H7 (cell line): ENCODE results near the gene ST3GAL3. TPM values are rescaled to one million over a fixed set of nuclear protein-coding genes. Genes with fewer than 3 reads are reported as not detected.

Experiments used
- DNase-seq: peaks from one replicate; pipeline ENCODE4 v3.0.0; 2012
- H3K27me3 ChIP-seq: 2 replicates; pipeline ENCODE4 v1.6.0; 2011; ENCODE audit warnings: mild to moderate bottlenecking, low read length; ENCODE audit not compliant: control insufficient read depth, insufficient read depth
- H3K36me3 ChIP-seq: replicated peaks from 2 replicates; pipeline ENCODE4 v1.5.1; 2011; ENCODE audit warnings: low read length; ENCODE audit not compliant: control insufficient read depth, insufficient read depth
- H3K4me3 ChIP-seq: 2 replicates; pipeline ENCODE4 v1.5.1; 2011; ENCODE audit warnings: low read depth, mild to moderate bottlenecking, control low read depth, low read length, moderate library complexity; ENCODE audit not compliant: insufficient read depth
- total RNA-seq: library from RNA; depleted of rRNA; stranded (reverse); fragments of >200 nt; shearing (Covaris generic); gene quantifications from 2 replicates; pipeline ENCODE4 v1.2.3, GENCODE V29; 2014

The ST3GAL3 gene
- total RNA-seq, 1 experiment from 2014 or later = 18.8 TPM

DNA sequence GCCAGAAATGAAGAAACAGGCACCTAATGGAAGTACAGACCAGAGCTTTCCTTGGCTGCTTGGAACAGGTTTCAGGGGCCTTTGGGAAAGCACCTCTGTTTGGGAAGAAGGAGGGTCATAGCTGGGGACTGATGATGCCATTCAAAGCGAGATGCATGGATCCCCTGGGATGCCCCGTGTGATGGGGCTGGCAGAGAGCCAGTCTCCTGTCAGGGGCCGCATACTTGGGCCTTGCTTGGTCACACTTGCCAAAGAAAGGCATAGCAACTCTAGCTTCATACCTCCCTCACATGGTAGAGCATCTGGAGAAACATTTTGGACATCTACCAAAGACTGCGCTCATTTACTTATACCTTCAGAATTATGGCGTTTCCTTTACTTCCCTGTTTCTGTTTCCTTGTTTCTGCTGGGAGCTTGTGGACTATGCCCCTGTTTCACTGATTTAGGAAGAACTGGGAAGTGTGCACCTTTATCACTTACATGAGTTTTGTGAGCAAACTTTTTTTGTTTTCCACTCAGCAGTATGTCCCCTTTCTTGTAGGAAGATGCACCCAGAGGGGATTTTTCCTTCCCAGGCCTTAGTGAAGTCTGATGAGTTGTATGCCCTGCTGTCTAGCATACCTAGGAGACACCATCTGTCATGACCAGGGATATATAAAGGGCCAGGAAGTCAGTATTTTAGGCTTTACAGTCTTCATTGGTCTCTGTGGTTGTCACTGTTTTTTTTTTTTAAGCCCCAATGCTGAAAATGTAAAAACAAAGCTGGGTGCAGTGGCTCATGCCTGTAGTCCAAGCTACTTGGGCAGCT is 19.8 kb upstream of the ST3GAL3 start:
- H3K27me3 ChIP-seq = no peaks in the 10 kb centered on the region
- no peak for DNase-seq
- H3K4me3 ChIP-seq = no peak overlapping the region
- peaks cover 77% of the 10 kb centered on the region for H3K36me3 ChIP-seq

GRCh38 chr1:43688109-43688387 is 19.3 kb upstream of the ST3GAL3 start:
- Histone ChIP-seq H3K4me3 (no peak overlapping the region), H3K27me3 (no peaks in the 10 kb centered on the region), H3K36me3 (peaks cover 78% of the 10 kb centered on the region)
- DNase-seq = no peak

- H3K4me3 ChIP-seq = no peak overlapping the region
- no peak for DNase-seq
- peaks cover 80% of the 10 kb centered on the region for H3K36me3 ChIP-seq
- H3K27me3 ChIP-seq = no peaks in the 10 kb centered on the region
Observed at GRCh38 chr1:43688594-43689000, 18.7 kb upstream of the ST3GAL3 start.

- H3K36me3 ChIP-seq = peaks cover 81% of the 10 kb centered on the region
- H3K27me3 ChIP-seq = no peaks in the 10 kb centered on the region
- H3K4me3 ChIP-seq = no peak overlapping the region
- no peak for DNase-seq
Observed at GRCh38 chr1:43689289-43689688, 18.0 kb upstream of the ST3GAL3 start.

DNA sequence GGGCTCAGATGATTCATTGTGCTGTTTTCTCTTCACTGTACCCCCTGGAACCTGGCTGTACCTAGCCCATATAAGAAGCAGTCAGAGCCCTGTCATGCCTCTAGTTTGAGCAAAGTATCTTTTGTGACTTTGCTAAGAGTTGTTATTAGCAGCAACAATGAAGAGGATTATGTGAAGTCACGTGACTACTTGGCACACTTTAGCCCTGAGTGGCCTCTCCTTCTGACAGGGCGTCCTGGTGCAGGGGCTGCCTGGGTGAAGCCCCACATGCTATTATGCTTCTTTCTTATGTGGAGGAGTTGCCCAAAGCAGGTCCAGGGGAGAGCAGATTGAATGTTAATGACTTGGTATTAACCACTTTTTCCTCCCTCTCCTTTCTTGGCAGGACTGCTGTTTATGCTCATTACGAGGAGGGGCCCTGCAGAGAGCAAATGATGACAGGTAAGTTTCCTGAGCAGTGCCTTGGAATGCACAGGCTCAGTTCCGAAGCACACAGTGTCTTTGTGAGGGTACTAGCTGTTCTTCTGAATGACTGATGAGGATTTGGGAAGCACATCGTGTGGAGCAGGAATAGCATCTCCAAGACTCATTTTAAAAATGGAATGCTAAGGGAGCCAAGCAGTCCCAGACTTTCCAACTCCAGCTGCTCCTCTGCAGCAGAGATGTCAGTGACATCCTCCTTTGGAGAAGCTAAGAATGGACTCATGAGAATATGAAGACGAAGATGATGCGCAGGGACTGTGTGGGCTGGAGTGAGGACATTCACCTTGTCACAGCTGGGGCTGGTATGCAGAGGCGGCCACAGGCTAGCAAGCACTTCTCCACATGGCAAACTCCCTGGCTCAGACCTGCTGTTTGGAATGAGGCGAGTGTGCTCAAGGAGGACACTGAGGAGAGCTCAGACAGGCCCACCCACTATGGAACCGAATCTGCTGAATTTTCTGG is 15.2 kb upstream of the ST3GAL3 start:
- H3K27me3 ChIP-seq = no peaks in the 10 kb centered on the region
- no peak for DNase-seq
- H3K4me3 ChIP-seq = no peak overlapping the region
- H3K36me3 ChIP-seq = peaks cover 93% of the 10 kb centered on the region

GRCh38 chr1:43693371-43693770 is 14.0 kb upstream of the ST3GAL3 start:
- H3K4me3 ChIP-seq = no peak overlapping the region
- no peaks in the 10 kb centered on the region for H3K27me3 ChIP-seq
- DNase-seq = no peak
- peaks cover 93% of the 10 kb centered on the region for H3K36me3 ChIP-seq

DNA sequence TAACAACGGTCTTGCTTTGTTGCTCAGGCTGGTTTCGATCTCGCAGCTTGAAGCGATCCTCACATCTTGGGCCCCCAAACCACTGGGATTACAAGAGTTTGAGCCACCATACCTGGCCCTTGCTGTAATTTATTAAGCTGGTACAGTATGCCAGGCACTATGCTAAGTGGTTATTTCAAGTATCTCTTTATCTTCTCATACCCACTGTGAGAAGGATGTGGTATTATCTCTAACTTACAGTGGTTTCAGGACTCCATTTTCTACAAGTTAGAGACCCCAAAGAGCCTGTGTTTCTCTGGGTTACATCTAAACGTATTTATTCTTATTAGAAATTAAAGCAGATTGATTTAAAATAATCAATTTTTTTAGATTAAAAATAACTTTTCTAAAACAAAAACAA is 8.1 kb upstream of the ST3GAL3 start:
- Histone ChIP-seq H3K4me3 (no peak overlapping the region), H3K36me3 (peaks cover 78% of the 10 kb centered on the region), H3K27me3 (no peaks in the 10 kb centered on the region)
- DNase-seq = no peak

- H3K4me3 ChIP-seq = no peak overlapping the region
- DNase-seq = no peak
- peaks cover 43% of the 10 kb centered on the region for H3K36me3 ChIP-seq
- H3K27me3 ChIP-seq = no peaks in the 10 kb centered on the region
Observed at GRCh38 chr1:43703836-43704235, 3.5 kb upstream of the ST3GAL3 start.

DNA sequence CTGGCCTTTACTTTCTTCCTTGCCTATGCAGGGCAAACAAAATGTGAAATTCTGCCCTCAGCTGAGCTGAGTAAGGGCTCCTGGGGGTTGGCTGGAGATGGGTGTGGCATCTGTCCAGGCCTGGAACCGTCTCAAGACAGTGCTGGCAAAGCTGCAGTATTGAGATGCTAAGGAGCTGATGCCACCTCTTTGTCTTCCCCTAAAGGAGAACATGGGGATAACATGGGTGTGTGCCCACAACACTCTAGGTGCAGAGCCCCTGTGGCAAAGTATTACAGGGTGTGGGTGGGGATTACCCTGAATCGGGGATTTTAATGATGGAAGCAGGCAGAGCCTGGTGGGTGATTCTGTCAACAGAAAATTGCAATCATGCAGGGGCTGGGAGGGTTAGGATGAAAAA is 2.5 kb upstream of the ST3GAL3 start:
- H3K27me3 ChIP-seq = no peaks in the 10 kb centered on the region
- H3K4me3 ChIP-seq = no peak overlapping the region
- DNase-seq = no peak
- H3K36me3 ChIP-seq = peaks cover 39% of the 10 kb centered on the region

DNA sequence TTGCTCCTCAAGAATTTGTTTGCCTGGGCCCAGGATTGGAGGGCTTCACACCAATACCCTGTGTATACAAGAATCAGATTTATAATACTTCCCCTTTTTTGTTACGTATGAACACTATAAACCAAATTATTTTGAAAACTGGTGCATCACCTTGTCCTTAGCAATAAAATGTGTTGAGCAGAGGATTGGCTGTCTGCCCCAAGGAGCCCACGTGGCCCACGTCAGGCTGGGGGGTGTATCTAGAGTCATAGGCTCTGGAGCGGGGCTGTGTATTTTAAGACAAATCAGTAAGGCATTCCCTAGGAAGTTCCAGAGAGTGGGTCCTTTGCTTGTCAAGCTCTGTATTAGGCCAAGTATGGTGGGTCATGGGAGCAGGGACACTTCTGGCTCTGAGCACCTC is 2.0 kb upstream of the ST3GAL3 start:
- no peaks in the 10 kb centered on the region for H3K27me3 ChIP-seq
- DNase-seq = no peak
- H3K4me3 ChIP-seq = no peak overlapping the region
- H3K36me3 ChIP-seq = peaks cover 35% of the 10 kb centered on the region

DNA sequence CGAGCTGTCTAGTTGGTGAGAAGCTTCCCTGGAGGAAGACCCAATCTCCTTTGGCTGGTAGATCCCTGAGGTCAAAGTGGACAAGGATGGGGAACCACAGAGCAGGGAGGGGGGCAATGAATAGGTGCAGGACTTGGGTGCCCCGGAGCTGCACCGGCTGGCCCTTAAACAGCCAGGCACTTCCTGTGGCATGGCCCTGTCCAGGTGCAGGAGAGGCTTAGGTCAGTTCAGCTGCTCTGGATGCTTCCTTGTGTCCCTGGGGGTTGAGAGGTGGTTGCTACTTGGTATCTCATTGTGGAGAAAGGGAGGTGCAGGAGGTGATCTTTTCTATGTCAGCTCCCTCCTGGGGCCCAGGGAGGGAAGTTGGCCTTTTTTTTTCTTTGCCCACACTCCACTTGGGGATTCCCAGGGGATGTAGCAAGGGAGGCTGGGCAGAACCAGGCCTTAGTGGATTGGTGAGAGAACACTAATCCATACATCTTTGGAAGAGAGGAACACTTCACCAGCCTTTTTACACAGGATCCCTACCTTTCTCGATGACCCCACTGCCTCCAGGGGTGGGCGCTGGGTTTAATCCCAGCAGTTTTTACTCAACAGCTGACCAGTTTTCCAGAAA is 1.2 kb upstream of the ST3GAL3 start:
- Histone ChIP-seq H3K36me3 (peaks cover 30% of the 10 kb centered on the region), H3K27me3 (no peaks in the 10 kb centered on the region), H3K4me3 (peak overlapping the region; percentile 98; the same call in 1 of the 2 replicates)
- DNase-seq = peak; percentile 39

GRCh38 chr1:43706598-43707189 is 642 bp upstream of the ST3GAL3 start:
- H3K4me3 ChIP-seq = peak overlapping the region; percentile 98
- DNase-seq = peak; percentile 71
- peaks cover 24% of the 10 kb centered on the region for H3K36me3 ChIP-seq
- no peaks in the 10 kb centered on the region for H3K27me3 ChIP-seq

DNA sequence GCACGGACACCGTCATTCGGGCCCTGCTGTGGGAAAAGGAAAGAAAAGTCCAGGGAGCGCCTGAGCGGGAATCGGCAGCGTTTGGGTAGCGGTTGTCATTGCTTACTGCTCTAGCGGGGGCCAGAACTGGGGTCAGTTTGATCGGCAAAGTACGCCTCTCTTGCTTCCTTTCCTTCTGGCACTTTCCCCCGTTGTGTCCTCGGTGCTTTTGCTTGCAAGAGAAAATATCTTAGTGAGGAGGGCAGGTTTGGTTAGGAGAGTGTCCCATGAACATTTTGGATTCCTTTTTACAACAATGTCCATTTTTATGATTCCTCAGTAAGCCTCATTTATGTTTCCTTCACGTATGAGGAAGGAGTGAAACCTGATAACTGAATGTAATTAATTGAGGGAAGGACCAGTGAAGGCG is 670 bp downstream of the ST3GAL3 start:
- peak overlapping the region; percentile 98 for H3K4me3 ChIP-seq
- peaks cover 17% of the 10 kb centered on the region for H3K36me3 ChIP-seq
- no peak for DNase-seq
- H3K27me3 ChIP-seq = no peaks in the 10 kb centered on the region

DNA sequence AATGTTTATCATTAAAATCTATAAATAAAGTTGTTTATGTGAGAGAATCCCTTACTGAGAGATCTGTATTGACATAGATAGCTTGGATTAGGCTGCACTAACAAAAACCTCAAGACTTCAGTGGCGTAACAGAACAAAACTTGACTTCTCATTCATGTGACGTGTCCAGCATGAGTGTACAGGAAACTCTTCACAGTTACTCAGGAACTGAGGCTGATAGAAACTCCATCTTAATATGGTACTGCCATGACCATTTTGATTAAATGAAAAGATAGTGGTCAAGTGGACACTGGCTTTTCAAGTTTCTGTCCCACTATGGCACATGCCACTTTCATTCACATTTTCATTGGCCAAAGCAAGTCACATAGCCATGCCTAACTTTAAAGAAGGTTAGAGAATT is 3.7 kb downstream of the ST3GAL3 start:
- DNase-seq = no peak
- Histone ChIP-seq H3K27me3 (no peaks in the 10 kb centered on the region), H3K4me3 (no peak overlapping the region), H3K36me3 (no peaks in the 10 kb centered on the region; the same call in 1 of the 2 replicates)
